GM19193 (cell line): ENCODE measurements around the gene MAP3K13.

ENCODE experiments used
- POLR2A ChIP-seq: IDR thresholded peaks from 4 replicates; pipeline ENCODE4 v1.6.1; 2011; ENCODE audit not compliant: insufficient read depth, insufficient read length; ENCODE audit errors: extremely low read depth

MAP3K13 gene

DNA sequence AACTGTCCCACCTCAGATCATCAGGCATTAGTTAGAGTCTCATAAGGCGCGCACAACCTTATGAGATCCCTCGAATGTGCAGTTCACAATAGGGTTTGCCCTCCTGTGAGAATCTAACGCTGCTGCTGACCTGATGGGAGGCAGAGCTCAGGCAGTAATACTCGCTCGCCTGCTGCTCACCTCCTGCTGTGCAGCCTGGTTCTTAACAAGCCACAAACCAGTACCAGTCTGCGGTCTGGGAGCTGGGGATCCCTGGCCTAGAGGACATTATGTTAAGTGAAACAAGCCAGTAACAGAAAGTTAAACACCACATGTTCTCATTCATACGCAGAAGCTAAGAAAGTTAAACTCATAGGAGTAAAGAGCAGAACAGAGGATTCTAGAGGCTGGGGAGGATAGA lies 47.0 kb downstream of the MAP3K13 start:
- no peak for TF ChIP-seq POLR2A

DNA sequence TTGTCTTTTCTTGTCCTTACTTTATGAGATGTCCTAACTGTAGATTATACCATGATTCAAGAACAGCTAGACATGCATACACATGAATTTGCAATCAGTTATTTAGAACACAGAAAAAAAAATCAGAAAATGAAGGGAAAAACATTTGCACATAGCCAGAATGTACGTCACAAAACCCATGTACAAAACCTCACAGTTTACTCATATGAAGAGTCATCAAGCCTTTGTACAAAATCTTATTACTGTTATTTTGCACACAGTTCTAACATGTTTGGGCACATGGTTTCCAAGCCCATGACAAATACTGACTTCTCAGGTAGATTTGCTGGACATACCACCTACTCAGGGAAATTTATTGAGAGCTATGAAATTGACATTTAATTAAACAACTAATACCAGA lies 48.2 kb downstream of the MAP3K13 start:
- no peak for TF ChIP-seq POLR2A

DNA sequence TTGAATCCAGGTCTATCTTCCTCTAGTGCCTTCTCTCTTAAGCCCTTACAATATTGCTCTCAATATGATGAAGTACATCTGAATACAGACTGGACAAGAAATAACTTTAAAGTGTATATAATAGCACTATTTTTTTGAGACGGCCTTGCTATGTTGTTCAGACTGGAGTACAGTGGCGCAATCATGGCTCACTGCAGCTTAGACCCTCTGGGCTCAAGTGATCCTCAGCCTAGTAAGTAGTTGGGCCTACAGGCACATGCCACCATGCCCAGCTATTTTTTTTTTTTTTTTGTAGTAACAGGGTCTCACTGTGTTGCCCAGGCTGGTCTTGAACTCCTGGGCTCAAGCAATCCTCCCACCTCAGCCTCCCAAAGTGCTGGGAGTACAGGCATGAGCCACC lies 53.6 kb downstream of the MAP3K13 start:
- no peak for TF ChIP-seq POLR2A

DNA sequence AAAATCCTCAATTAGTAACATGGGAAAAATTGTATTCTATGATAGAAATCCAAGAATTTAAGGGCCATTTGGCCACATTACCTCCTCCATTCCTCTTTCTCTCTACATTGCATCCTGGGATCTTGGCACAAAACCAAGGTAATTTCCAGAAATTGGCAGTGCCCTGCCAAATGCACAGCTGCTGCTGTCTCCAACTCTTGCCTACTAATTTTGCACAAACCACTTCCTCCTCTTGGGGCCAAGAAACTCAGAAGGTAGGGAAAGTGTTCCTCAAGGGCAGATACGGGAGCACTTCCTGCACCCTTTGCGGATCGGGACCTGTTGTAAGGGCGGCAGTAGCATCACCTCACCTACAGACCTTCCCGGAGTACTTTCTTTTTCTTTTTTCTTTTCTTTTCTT lies 57.8 kb downstream of the MAP3K13 start:
- no peak for TF ChIP-seq POLR2A

DNA sequence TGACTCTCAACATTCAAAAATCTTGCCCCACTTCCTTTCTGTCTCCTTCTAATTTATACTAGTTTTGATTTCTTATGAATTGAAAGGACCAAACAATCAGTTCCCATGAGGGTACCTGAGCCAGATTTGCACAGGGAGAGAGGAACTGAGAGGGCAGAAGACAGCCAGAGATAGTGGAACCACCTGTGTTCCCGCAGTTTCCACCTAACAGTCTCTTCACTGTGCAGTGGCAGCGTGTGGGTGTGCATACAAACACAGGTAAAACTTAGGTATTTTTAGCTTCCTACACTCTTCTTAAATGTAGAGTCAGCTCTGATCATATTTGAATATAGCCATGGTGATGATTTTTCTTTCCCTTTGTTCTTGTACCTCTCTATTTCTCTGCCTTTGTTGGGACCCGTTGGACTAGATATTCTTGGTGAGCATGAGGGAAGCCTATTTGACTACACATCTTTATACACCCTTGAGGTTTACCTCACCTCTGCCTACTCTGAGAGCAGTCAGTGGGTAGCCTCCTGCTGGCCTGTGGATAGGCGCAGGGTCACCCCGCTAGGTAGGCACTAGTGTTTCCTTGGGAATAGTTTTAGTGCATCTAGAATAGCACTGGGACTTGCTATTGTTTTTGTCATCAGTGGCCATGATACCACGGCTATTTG lies 58.8 kb downstream of the MAP3K13 start:
- no peak for TF ChIP-seq POLR2A

DNA sequence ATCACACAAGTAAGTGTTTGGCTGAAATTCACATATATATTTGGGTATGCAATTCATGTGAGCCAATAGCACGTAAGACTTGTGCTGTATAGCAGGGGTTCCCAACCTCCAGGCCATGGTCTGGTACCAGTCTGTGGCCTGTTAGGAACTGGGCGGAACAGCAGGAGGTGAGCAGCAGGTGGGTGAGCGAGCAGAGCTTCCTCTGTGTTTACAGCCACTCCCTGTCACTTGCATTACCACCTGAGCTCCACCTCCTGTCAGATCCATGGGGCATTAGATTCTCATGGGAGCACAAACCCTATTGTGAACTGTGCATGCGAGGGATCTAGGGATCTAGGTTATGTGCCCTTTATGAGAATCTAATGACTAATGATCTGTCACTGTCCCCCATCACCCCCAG lies 59.7 kb downstream of the MAP3K13 start:
- no peak for TF ChIP-seq POLR2A

DNA sequence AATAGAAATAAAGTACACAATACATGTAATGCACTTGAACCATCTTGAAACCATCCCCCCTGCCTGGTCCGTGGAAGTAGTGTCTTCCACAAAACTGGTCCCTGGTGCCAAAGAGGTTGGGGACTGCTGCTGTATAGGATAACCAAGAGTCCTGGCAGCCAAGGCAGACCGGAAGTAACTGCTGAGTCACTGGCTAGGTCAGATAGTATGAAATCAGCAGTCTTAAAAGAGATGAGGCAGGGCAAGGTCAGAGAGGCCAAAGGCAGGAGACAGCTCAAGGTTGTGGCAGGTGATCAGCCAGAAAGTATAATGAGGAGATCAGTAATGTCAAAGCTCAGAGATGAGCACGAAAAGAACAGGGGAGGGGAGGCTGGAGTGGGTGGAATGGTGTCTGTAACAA lies 60.2 kb downstream of the MAP3K13 start:
- TF ChIP-seq POLR2A = no peak

DNA sequence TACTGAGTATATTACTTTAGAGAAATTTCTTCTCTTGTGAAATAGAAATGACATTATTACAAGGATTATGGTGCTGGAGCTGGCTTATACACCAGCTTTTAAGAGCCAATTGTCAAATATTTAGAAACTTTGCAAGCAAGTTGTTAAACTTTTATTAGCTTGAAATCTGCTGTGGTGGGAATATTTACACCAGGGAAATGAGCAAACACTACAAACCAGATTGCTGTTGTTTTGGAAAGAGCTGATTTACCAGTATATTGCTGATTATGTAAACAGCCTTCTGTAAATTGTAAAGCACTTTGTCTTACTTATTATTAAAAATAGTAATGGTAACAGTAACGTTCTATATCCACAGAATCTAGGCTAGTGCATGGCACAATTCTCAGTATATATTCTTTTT lies 61.5 kb downstream of the MAP3K13 start:
- no peak for TF ChIP-seq POLR2A

DNA sequence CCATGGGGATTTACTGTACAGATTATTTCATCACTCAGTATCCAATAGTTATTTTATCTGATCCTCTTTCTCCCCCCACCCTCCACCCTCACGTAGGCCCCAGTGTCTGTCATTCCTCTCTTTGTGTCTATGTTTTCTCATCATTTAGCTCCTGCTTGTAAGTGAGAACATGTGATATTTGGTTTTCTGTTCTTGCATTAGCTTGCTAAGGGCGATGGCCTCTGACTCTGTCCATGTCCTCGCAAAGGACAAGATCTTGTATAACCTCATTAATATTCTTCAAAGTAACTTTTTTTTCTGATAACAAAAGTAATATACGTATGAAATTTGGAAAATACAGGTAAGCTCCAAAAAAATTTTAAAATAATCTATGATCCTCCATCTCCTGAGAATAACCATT lies 67.4 kb downstream of the MAP3K13 start:
- no peak for TF ChIP-seq POLR2A

DNA sequence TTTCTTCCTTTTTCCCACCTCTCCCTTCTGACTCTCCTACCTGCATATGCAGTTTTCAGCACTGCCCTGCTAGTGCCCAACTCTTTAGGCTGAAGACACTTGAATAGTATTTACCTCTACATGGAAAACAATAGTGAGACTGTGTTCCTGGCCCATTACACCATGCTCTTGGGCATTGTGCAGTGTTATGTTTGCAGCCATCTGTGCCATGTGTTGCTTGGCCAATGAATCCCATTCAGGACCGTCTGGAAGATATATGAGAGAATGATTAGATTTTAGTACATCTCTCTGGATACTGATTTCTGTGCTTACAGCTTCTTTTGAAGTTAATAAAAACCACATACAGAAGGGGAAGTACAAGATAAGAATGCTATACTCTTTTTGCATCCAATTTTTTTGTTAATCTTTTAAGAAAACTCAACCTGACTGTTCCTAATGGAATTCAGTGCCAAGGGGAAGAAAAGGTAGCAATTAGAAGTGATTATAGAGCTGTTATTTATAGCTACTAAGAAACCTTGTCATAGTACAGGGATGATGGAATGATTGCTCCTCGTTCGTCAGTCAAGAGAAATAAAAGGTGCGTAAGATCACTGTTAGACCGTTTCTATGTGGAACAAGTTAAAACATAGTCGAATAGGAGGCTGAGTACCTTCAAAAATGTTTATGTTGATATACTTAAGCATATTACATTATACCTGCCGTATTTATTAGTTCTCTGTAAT lies 77.0 kb downstream of the MAP3K13 start:
- TF ChIP-seq POLR2A = no peak

DNA sequence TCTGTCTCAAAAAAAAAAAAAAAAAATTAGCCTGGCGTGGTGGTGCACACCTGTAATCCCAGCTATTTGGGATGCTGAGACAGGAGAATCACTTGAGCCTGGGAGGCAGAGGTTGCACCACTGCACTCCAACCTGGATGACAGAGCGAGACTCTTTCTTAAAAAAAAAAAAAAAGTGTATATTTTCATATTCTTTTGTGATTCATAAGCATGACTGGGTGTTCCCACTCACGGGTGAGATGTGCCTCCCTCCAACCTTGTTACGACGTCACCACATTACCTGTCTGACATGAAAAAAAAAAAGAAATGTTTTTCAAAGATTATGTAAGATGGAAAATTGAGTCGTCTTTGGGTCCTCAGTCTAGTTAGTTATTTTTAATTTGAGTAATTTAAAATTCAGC lies 79.1 kb downstream of the MAP3K13 start:
- no peak for TF ChIP-seq POLR2A

DNA sequence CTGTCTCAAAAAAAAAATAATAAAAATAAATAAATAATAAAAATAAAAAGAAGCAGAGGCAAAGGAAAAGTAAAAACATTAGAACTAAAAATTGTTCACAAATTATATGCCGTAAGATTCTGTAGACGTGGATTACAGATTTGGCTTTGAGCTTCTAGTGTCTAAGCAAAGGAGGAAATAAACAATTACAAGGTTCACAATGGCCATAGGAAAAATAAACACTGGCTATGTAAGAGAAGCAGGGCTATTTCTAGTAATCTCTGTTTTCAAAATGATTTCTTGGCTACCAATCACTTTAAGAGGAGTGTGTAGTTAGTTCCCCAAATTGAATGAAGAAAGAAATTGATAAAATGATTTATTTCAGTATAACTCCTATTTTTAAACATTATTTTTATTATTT lies 81.4 kb downstream of the MAP3K13 start:
- TF ChIP-seq POLR2A = no peak

DNA sequence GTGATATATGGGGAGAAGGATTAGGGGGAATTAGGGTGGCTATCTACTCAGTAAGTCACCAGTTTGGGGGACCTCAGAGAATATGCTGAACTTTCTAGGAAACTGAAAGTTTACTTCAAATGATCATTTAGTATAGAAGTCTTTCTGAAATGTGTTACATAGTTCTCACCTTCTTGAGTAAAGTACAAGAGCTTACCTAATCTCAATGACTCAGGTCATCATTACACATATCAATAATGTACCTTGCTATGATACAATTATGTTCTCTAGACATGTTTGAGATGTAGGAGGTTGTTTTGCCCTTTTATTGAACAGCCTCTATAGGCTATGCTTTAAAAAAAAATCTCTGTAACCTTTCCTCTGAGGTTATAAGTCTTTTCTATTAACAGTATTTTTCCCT lies 85.2 kb downstream of the MAP3K13 start:
- TF ChIP-seq POLR2A = no peak

DNA sequence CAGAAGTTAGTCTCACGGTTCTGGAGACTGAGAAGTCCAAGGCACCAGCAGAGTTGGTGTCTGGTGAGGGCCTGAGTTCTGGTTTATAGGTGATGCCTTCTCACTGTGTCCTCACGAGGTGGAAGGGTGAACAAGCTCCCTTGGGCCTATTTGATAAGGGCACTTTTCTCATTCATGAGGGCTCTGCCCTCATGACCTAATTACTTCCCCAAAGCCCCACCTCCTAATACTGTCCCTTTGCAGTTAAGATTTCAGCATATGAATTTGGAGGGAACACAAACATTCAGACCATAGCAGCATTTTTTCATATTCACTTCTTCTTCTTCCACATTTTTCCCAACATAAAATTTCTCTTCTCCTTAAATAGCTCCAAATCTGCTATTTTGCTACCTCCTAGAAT lies 94.4 kb downstream of the MAP3K13 start:
- no peak for TF ChIP-seq POLR2A

DNA sequence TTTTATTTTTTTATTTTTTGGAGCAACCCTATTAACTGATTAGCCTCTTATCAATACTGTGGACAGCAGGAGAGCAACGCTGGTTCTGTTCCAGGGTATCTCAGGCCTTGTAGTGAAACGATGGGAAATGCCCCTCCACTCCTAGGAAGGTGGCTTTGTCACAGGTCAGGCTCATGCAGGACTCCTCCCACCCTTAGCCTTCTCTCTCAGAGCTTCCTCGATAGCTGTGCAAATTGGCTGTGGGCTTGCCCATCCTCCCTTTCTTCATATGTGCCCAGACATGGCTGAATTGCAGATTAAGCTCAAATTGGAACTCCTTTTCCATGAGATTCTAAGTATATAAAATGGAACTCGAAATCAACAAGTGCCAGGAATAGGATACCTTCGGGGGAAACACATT lies 97.4 kb downstream of the MAP3K13 start:
- TF ChIP-seq POLR2A = no peak

DNA sequence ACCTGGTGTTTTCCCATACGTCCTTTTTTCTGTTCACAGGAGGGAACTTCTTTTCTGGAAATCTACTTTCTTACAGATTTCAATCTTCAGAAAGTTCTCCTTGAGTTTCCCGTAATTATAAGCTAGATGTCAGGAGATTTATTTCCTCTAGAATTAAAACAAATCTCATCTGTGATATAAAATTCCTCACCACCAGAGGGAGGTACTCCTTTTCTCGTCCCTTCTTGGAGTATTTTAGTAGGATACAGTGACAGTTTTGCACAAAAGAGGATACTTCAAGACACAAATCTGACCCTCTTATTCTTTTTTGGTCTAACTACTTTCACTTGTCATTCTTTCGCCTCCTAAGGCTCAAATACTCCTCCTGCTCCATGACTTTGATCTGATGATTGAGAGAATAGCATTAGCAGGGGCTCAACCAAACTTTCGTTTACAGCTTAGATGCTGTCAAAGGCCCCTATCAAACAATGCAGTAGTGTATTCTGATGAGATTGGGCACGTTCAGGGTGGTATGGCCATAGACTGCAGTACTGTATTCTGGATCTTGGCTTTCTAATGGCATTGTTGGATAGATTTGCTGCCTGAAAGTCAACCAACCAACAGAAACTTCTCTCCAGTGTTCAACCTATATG lies 97.9 kb downstream of the MAP3K13 start:
- TF ChIP-seq POLR2A = no peak
